ENCODE results near the gene SYNE1. TPM values are rescaled to one million over a fixed set of nuclear protein-coding genes. Genes with fewer than 3 reads are reported as not detected.

SYNE1 gene
- total RNA-seq, 1 donor from 2014 or later: 17.4 TPM

DNA sequence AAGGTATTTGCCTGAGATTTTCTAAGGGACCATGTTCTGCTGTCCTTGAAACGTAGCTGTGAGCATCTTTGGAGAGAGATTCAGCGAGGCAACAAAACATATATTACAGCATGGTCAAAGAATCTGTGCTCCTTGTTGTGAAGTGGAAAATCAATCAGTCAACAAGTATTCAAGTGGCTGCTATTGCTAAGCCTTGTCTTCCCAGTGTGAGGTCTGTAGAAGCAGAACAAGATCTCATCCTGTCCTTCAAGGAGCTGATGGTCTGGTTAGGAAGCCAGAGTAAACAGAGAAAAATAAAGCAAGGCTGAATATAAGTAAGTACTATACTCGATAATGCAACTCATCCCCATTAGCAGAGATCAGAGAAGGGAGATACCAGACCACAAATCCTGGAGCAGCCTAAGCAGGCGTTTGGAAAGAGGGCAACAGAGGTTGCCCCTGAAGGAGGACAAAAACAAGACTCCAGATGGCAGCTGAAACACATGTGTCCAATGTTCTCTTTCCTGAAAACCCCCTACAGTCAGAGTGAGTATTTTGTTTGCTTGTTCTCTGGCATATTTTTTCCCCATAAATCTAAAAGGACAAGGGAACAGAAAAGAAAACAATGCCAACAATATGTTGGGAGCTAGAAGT is 392.0 kb downstream of the SYNE1 start:
- TF ChIP-seq CTCF (conservative IDR thresholded peaks at IDR 0.05; ENCODE audit: low read depth, low read length): no peak
- no peak overlapping the region for H3K4me3 ChIP-seq (ENCODE audit: low read depth, low read length)
- no peak for DNase-seq (ENCODE audit: low read depth)

DNA sequence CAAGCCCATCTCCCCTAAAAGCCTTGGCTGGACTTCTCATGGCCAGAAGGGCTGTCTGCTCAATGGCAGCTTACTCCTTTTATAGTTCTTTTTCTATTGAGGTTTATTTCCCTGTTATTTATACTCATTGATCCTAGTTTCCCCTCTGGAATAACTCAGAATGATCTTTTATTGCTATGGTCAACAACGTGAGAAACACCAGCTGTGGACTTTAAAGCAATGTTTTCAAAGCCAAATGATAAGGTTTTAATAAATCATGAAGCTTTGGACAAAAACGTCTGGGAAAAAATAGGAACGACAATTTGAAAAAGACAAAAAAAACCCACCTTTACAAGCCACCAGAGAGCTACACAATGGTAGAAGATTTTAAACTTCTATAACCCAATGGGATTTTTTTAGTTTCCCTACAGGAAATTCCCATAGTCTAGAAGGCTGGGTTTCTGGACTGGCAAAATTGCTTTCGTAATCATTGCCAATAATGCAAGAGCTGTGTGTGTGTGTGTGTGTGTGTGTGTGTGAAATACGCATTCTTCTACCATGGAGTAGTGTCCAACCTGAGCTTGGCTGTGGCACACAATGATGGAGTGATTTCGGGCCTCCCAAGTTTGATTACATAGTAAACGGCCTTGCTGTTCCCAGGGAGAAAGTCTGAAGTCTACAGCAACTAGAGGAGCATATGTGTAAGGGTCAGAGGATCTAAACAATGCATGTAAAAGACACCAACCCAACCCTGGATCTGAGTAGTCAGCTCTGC is 396.0 kb downstream of the SYNE1 start:
- H3K4me3 ChIP-seq (ENCODE audit: low read depth, low read length): no peak overlapping the region
- DNase-seq (ENCODE audit: low read depth): no peak
- TF ChIP-seq CTCF (conservative IDR thresholded peaks at IDR 0.05; ENCODE audit: low read depth, low read length): no peak

DNA sequence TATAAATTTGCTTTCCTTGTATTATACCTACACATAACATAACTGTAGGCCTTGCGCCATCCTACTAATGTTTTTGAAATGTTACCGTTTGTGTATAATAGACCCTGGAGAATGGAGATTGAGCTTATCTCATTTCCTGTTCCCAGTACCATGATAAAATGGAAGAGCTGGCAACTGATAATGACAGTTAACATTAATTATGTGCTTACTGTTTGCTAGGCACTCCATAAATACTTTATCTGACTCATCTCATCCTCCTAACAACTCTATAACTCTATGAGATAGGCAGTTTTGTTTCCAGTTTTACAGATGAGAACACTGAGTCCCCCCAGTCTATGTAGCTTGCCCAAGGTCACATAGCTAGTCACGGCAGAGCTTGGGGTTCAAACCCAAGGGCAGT is 396.7 kb downstream of the SYNE1 start:
- no peak for TF ChIP-seq CTCF (conservative IDR thresholded peaks at IDR 0.05; ENCODE audit: low read depth, low read length)
- H3K4me3 ChIP-seq (ENCODE audit: low read depth, low read length): no peak overlapping the region
- no peak for DNase-seq (ENCODE audit: low read depth)

GRCh38 chr6:152236370-152237097 is 400.6 kb downstream of the SYNE1 start:
- no peak overlapping the region for H3K4me3 ChIP-seq (ENCODE audit: low read depth, low read length)
- DNase-seq (ENCODE audit: low read depth): no peak
- no peak for TF ChIP-seq CTCF (conservative IDR thresholded peaks at IDR 0.05; ENCODE audit: low read depth, low read length)

DNA sequence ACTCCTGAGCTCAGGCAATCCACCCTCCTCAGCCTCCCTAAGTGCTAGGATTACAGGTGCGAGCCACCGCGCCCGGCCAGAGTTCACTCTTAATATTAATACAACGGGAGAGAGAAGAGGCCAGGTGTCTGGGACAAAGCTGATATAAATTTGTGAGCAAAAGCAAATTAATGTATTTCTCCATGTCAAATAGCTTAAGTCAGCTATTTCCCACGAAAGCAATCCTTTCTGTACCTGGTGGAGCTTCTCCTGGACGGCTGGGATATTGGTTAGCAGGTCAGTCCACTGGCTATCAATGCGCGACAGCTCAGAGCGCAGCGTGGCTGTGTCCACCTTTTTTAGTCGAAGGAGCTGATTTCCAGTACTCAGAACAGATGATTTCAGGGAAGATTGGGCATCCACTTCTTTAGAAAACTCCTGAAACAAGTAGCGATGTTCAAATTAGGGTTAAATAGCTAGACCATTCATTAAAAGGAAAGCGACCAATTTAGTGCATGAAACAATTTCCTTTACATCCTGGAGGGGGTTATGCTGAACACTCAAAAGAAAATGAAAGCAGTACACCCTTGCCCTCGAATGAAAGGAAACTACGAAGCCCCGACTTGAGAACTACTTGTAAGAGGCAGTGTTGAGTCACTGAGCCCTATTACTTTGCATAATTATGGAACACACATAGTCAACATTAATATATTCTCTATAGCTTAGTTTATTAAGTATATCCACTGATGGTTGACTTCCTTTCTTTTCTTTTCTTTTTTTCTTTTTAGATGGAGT is 403.4 kb downstream of the SYNE1 start:
- no peak for DNase-seq (ENCODE audit: low read depth)
- no peak overlapping the region for H3K4me3 ChIP-seq (ENCODE audit: low read depth, low read length)
- TF ChIP-seq CTCF (conservative IDR thresholded peaks at IDR 0.05; ENCODE audit: low read depth, low read length): no peak

DNA sequence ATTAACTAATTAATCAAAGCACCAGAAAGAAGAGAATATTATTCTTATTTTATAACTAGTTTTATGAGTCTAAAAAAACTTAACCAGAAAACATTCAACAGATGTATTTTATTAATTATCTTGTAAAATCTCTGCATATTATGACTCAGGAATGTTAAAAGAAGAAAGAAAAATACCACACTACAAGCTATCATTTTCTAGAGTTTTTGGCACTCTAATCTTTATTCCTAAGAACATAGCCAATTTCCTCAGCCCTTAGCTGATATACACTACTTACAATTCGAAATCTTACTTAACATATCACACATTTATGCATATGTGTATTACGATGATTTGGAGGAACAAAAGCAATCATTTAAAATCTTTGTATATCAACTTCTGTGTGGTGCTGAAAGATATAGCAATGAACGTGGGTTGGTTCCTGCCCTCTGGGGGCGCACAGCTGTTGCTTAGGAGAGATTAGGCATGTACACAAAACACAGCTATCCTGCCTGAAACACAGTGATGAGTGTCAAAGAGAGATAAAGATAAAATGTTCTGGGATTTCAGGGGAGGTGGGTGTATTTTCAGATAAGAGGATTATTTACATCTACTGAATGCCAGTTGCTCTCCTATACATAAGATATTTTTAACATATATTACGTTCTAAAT is 404.5 kb downstream of the SYNE1 start:
- H3K4me3 ChIP-seq (ENCODE audit: low read depth, low read length): no peak overlapping the region
- no peak for TF ChIP-seq CTCF (conservative IDR thresholded peaks at IDR 0.05; ENCODE audit: low read depth, low read length)
- no peak for DNase-seq (ENCODE audit: low read depth)

All from epithelial cell of proximal tubule (primary cell).